Thyroid gland (tissue), 4 donors: Measurements from ENCODE around the gene SLC9C1.

ENCODE experiments used
- POLR2A ChIP-seq, 2 donors: fragments of 450-650 bp; IDR thresholded peaks; one replicate each; pipeline ENCODE4 v1.6.1; 2017; ENCODE audit warnings: antibody characterized with exemption in 2 of 2, mild to moderate bottlenecking in 2 of 2, moderate library complexity in 1 of 2
- TF ChIP-seq, protein P1 (sequence below), 6 experiments: fragments of 200-600 bp in 3 of 6; fragments of 450-650 bp in 3 of 6; sonication (generic) in 3 of 6; IDR thresholded peaks; one replicate each; pipeline ENCODE4 v1.5.1; 2016 to 2019; ENCODE audit warnings: antibody characterized with exemption in 6 of 6, mild to moderate bottlenecking in 2 of 6, inconsistent platforms in 1 of 6, moderate library complexity in 1 of 6

DNA sequence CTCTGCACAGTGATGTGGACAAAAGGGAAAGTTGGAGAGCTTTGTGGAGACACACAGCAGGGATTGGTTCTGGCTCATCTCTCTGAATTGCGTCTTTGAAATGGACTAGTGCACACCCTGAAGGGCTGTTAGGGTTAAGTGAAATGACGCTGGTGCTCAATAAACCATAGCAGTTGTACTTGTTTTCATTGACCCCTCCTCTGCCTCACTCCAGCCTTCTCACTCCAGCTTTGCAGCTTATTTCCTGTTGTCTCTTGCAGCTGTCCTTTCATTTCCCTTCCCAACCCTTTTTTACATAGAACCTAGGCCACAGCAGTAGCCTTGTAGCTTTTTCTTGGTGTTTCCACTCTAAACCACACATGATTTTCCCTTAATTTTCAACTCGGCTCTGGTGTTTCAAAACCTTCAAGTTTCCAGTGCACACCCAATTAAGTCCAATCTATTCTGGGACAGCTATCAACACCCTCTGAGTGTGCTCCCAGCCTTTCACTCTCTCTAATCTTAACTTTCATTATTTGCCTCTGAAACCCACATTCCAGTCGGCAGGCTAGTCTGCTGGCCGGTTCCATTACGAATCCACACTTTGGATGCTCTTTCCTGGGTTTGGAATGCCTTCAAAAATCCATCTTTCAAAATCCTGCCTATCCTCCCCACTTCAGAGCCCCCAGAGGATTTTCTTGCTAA lies 201.4 kb downstream of the SLC9C1 start:
- TF ChIP-seq, protein P1, sequence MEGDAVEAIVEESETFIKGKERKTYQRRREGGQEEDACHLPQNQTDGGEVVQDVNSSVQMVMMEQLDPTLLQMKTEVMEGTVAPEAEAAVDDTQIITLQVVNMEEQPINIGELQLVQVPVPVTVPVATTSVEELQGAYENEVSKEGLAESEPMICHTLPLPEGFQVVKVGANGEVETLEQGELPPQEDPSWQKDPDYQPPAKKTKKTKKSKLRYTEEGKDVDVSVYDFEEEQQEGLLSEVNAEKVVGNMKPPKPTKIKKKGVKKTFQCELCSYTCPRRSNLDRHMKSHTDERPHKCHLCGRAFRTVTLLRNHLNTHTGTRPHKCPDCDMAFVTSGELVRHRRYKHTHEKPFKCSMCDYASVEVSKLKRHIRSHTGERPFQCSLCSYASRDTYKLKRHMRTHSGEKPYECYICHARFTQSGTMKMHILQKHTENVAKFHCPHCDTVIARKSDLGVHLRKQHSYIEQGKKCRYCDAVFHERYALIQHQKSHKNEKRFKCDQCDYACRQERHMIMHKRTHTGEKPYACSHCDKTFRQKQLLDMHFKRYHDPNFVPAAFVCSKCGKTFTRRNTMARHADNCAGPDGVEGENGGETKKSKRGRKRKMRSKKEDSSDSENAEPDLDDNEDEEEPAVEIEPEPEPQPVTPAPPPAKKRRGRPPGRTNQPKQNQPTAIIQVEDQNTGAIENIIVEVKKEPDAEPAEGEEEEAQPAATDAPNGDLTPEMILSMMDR (IDR thresholded peaks at IDR 0.05), result no peak
- peak in 1 of 2 donors; percentile 45 for TF ChIP-seq POLR2A (IDR thresholded peaks at IDR 0.05)
